Stomach (tissue), 4 donors: ENCODE measurements around the gene SLN.

Source experiments
- CTCF ChIP-seq, 7 experiments: fragments of 450-650 bp in 4 of 7; fragments of 200-600 bp in 3 of 7; sonication (generic) in 3 of 7; IDR thresholded peaks; one replicate each; pipeline ENCODE4 v1.5.1; 2016 to 2019; ENCODE audit warnings: antibody characterized with exemption in 7 of 7, control low read depth in 2 of 7, mild to moderate bottlenecking in 1 of 7
- POLR2A ChIP-seq, 4 donors: fragments of 450-650 bp; IDR thresholded peaks; one replicate each; pipeline ENCODE4 v1.6.1; 2016; ENCODE audit warnings: antibody characterized with exemption in 4 of 4, control low read depth in 2 of 4, mild to moderate bottlenecking in 1 of 4, moderate library complexity in 1 of 4

- no peak for TF ChIP-seq CTCF (IDR thresholded peaks at IDR 0.05)
- TF ChIP-seq POLR2A (IDR thresholded peaks at IDR 0.05): no peak
Observed at GRCh38 chr11:107691000-107691750, 20.7 kb downstream of the SLN start.
